Uterus (tissue), 4 donors: Measurements from ENCODE around the gene TOP3B. TPM values are rescaled to one million over a fixed set of nuclear protein-coding genes. Genes with fewer than 3 reads are reported as not detected.

Experiments used
- DNase-seq, 2 donors: peaks; one replicate each; pipeline ENCODE4 v3.0.0-alpha.2; 2019 to 2020
- H3K27ac ChIP-seq, 2 donors: fragments of 200-600 bp; sonication (generic); 1 replicate in 1 of 2; 2 replicates in 1 of 2; pipeline ENCODE4 v1.5.1; 2016 to 2018
- H3K27me3 ChIP-seq, 2 donors: fragments of 200-600 bp; sonication (generic); one replicate each; pipeline ENCODE4 v1.5.1; 2018 to 2019; ENCODE audit warnings: control low read depth in 1 of 2
- H3K36me3 ChIP-seq, 2 donors: fragments of 200-600 bp; sonication (generic); one replicate each; pipeline ENCODE4 v1.5.1; 2019; ENCODE audit warnings: control low read depth in 1 of 2
- H3K4me1 ChIP-seq, 2 donors: fragments of 200-600 bp; sonication (generic); one replicate each; pipeline ENCODE4 v1.5.1; 2018 to 2019; ENCODE audit warnings: control low read depth in 1 of 2
- H3K4me3 ChIP-seq, 2 donors: fragments of 200-600 bp; sonication (generic); 1 replicate in 1 of 2; 2 replicates in 1 of 2; pipeline ENCODE4 v1.5.1; 2018 to 2019; ENCODE audit warnings: mild to moderate bottlenecking in 1 of 2
- H3K9me3 ChIP-seq, 2 donors: fragments of 200-600 bp; sonication (generic); one replicate each; pipeline ENCODE4 v1.5.1; 2019; ENCODE audit warnings: control low read depth in 1 of 2
- POLR2A ChIP-seq, 2 donors: fragments of 450-650 bp; IDR thresholded peaks; one replicate each; pipeline ENCODE4 v1.6.1; 2016; ENCODE audit warnings: antibody characterized with exemption in 2 of 2, mild to moderate bottlenecking in 1 of 2, moderate library complexity in 1 of 2
- intact Hi-C: fragments of 100-400 bp; cut with DNase I; formaldehyde crosslinking; loops from one replicate; pipeline ENCODE4 v1.15.1; 2023; ENCODE audit warnings: low total_unique reads
- total RNA-seq, 4 donors: library from RNA; depleted of rRNA in 3 of 4; stranded (reverse); fragments of >200 nt in 3 of 4; gene quantifications; one replicate each; pipeline versions ENCODE4 v1.1.0 to v1.2.4, GENCODE V29; 2014 to 2023
- TF ChIP-seq, protein P1 (sequence below), 4 experiments: fragments of 200-600 bp in 2 of 4; fragments of 450-650 bp in 2 of 4; sonication (generic) in 2 of 4; IDR thresholded peaks; one replicate each; pipeline ENCODE4 v1.5.1; 2016 to 2019; ENCODE audit warnings: antibody characterized with exemption in 4 of 4, mild to moderate bottlenecking in 2 of 4, moderate library complexity in 1 of 4
- donor health status: DM: yes; HTN: yes; CAD: no.

The TOP3B gene
- total RNA-seq, 4 donors from 2014 or later: 6.2 to 36.4 (median 20.9) TPM

DNA sequence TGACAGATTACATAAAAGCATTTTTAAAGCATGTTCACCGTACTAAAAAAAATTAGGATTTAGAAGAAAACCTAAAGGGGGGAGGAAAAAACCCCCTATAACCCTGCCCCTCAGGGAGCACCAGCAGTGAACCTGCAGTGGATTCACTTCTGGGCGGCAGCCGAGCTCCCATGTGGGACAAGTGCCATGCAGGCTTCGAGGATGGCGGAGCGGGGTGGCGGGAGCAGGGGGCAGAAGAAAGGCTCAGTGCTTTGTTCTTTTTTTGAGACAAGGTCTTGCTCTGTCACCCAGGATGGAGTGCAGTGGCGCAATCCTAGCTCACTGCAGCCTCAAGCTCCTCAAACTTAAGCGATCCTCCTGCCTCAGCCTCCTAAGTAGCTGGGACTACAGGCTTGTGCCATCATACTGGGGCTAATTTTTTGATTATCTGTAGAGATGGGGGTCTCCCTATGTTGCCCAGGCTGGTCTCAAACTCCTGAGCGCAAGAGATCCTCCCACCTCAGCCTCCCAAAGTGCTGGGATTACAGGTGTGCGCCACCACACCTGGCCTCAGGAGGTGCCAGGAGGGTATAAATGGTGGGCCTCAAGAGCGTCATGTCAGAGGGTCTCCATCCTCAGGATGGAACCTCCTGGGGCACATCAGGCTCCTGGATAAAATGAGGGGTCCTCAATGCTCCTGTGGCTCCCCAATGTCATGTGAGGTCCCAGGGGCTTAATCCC, 64.0 kb downstream of the TOP3B start:
- Histone ChIP-seq H3K9me3 (no peaks in the 10 kb centered on the region), H3K36me3 (no peaks in the 10 kb centered on the region), H3K27me3 (no peaks in the 10 kb centered on the region), H3K27ac (no peak overlapping the region), H3K4me1 (peaks cover 0 to 12% of the 10 kb centered on the region in 2 donors), H3K4me3 (no peak overlapping the region)
- intact Hi-C loops: no loop called here
- no peak for TF ChIP-seq POLR2A (IDR thresholded peaks at IDR 0.05)
- TF ChIP-seq, protein P1, sequence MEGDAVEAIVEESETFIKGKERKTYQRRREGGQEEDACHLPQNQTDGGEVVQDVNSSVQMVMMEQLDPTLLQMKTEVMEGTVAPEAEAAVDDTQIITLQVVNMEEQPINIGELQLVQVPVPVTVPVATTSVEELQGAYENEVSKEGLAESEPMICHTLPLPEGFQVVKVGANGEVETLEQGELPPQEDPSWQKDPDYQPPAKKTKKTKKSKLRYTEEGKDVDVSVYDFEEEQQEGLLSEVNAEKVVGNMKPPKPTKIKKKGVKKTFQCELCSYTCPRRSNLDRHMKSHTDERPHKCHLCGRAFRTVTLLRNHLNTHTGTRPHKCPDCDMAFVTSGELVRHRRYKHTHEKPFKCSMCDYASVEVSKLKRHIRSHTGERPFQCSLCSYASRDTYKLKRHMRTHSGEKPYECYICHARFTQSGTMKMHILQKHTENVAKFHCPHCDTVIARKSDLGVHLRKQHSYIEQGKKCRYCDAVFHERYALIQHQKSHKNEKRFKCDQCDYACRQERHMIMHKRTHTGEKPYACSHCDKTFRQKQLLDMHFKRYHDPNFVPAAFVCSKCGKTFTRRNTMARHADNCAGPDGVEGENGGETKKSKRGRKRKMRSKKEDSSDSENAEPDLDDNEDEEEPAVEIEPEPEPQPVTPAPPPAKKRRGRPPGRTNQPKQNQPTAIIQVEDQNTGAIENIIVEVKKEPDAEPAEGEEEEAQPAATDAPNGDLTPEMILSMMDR (IDR thresholded peaks at IDR 0.05): no peak
- DNase-seq: no peak

DNA sequence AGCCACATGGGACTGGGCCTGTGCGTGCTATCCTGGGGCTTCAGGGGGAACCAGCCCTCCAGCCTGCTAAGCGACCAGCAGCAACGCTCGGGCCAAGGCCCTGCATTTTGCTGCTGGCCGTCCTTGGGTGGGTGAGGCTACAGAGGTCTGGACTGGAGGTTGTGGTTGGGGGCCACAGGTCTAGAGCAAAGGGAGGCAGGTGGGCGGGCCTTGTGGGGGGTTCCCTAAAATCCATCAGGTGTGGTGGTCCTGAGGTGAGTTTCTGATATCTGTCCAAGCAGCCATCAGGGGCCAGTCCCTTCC, 64.7 kb downstream of the TOP3B start:
- TF ChIP-seq, protein P1 (IDR thresholded peaks at IDR 0.05): no peak
- no peak for TF ChIP-seq POLR2A (IDR thresholded peaks at IDR 0.05)
- Histone ChIP-seq H3K27ac (peak overlapping the region in 1 of 2 donors; percentile 34), H3K9me3 (no peaks in the 10 kb centered on the region), H3K4me1 (peaks cover 0 to 12% of the 10 kb centered on the region in 2 donors), H3K36me3 (no peaks in the 10 kb centered on the region), H3K27me3 (no peaks in the 10 kb centered on the region), H3K4me3 (no peak overlapping the region)
- DNase-seq: no peak
- intact Hi-C loops: no loop called here

DNA sequence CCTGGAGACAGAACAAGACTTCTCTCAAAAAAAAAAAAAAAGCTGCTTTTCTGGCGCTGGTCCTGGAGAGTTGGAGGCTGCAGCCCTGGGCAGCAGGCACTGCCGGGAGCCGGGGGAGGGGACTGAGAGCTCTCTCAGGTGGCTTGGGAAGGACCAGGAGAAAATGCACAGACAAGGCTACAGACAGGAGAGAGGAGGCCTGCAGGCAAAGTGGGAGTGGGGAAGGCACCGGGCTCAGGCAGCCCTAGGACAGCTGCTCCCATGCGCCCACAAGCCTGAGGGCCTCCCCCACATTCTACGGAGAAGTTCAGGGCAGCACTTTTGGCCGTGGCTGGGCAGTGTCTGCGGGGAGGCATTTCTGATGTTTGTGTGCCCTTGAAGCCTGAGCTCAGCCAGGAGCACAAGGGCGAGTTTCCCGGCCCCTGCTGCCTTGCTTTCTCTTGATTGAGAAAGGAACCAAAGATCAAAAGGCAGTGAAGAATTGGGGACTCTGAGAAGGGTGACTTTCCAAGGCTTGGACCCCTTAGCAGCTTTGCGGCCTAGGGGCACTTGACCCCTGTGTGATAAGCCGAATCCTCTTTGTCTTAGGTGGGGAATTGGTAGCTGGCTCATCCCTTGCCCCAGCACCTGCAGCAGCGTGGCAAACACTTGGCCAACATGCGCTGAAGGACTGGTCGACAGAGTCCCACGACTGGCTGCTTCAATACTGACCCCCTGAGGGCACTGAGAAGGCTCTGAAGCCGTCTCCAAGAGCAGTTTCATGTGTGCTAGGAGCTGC, 65.2 kb downstream of the TOP3B start:
- Histone ChIP-seq H3K36me3 (no peaks in the 10 kb centered on the region), H3K9me3 (no peaks in the 10 kb centered on the region), H3K27ac (peak overlapping the region; percentile 14 to 34), H3K4me3 (no peak overlapping the region), H3K4me1 (peaks cover 0 to 12% of the 10 kb centered on the region in 2 donors), H3K27me3 (no peaks in the 10 kb centered on the region)
- intact Hi-C loops: no loop called here
- TF ChIP-seq, protein P1 (IDR thresholded peaks at IDR 0.05): no peak
- no peak for TF ChIP-seq POLR2A (IDR thresholded peaks at IDR 0.05)
- no peak for DNase-seq

DNA sequence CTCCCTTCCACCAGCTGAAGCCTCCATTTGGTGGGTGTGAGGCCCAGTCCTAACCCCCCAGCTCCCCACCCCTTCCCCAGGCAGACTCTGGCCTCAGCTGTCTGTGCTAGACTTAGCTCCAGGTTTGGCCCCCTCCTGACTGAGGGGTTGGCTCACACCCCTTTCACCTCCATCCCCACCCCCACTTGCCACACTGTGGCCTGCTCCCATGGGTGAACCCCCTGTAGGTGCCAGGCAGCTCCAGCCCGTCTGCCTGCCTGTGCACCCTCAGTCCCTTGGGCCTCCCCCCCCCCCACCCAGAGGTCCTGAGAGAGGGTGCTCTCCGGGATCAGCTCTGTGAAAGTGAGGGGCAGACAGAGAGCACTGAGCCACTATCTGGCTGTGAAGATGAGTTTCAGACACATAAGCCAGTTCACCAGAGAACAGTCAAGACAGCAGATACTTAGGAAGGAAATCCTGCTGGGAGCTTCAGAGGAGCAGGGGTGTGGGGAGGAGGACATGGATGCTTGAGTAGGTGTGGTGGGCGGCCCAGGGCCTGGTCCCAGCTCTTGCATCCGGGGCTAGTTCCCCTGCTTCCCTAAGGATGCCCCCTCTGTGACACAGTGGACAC, 66.2 kb downstream of the TOP3B start:
- Histone ChIP-seq H3K27me3 (no peaks in the 10 kb centered on the region), H3K4me3 (no peak overlapping the region), H3K36me3 (no peaks in the 10 kb centered on the region), H3K27ac (no peak overlapping the region), H3K4me1 (peaks cover 0 to 12% of the 10 kb centered on the region in 2 donors), H3K9me3 (no peaks in the 10 kb centered on the region)
- TF ChIP-seq POLR2A (IDR thresholded peaks at IDR 0.05): no peak
- TF ChIP-seq, protein P1 (IDR thresholded peaks at IDR 0.05): no peak
- DNase-seq: no peak
- intact Hi-C loops: no loop called here
